NOMO-1 (cell line): Measurements from ENCODE around the gene PRSS57.
A peak's percentile ranks its signal among the peaks of the same experiment; 100 is the strongest.
"Not testable (repeated sequence)": the region's sequence is repeated elsewhere in the genome, so short reads cannot be mapped to it uniquely, and the experiment has no call there.

Experiments
- DNase-seq, 2 experiments: peaks; one replicate each; lab custom pipeline; 2025; ENCODE audit not compliant: unreplicated experiment in 2 of 2; lab: John Stamatoyannopoulos, UW

PRSS57 gene

GRCh38 chr19:676007-676338 lies 19.3 kb downstream of the PRSS57 start:
- no peak for DNase-seq

- no peak for DNase-seq
Measured at GRCh38 chr19:674282-675151, 20.7 kb downstream of the PRSS57 start.

DNA sequence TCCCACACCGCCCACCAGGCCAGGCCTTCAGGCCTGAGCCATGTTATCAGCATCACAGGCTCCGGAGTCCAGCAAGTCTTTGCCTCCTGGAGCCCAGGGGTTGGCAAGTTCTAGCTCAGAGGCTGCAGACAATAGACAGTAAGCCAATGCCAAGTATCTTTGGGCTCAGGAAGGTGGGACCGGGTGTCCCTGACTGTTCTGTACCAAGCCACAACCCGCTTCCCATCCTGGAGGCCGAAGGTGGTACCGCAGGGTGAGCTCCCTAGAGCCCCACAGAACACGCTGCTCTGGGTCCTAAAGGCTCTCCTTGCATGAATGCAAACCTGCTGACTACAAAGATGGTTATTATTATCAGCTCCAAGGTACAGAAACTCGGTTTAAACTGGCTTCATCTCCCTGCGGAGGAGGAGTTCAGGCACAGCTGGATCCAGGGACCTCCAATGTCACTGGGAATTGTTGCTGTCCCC lies 24.6 kb downstream of the PRSS57 start:
- no peak for DNase-seq

DNA sequence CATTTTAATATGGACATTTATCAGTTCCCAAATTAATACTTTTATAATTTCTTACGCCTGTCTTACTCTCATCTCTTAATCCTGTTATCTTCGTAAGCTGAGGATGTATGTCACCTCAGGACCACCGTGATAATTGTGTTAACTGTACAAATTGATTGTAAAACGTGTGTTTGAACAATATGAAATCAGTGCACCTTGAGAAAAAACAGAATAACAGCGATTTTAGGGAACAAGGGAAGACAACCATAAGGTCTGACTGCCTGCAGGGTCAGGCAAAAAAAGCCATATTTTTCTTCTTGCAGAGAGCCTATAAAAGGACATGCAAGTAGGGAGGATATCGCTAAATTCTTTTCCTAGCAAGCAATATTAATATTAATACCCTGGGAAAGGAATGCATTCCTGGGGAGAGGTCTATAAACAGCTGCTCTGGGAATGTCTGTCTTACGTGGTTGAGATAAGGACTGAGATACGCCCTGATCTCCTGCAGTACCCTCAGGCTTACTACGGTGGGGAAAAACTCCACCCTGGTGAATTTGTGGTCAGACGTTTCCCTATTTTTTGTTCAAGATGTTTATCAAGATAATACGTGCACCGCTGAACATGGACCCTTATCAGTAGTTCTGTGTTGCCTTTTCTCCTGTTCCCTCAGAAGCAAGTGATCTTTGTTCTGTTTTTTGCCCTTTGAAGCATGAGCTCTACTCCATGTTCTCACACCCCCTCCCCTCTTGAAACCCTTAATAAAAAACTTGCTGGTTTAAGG lies 26.4 kb downstream of the PRSS57 start:
- DNase-seq: not testable (repeated sequence)

DNA sequence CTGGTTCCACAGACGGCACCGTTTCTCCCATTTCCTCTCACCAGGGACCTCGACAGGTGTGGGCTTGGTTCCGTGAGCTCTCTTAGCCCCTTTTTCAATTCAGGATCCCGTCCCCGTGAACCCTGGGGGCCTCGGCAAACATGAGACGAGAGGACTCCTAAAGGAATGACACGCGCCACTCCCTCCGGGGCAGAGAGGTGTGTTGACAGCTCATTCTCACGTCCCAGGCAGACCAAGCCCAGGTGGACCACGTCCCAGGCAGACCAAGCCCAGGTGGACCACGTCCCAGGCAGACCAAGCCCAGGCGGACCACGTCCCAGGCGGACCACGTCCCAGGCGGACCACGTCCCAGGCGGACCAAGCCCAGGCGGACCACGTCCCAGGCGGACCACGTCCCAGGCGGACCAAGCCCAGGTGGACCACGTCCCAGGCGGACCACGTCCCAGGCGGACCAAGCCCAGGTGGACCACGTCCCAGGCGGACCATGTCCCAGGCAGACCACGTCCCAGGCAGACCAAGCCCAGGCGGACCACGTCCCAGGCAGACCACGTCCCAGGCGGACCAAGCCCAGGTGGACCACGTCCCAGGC lies 28.2 kb downstream of the PRSS57 start:
- DNase-seq: not testable (repeated sequence)

DNA sequence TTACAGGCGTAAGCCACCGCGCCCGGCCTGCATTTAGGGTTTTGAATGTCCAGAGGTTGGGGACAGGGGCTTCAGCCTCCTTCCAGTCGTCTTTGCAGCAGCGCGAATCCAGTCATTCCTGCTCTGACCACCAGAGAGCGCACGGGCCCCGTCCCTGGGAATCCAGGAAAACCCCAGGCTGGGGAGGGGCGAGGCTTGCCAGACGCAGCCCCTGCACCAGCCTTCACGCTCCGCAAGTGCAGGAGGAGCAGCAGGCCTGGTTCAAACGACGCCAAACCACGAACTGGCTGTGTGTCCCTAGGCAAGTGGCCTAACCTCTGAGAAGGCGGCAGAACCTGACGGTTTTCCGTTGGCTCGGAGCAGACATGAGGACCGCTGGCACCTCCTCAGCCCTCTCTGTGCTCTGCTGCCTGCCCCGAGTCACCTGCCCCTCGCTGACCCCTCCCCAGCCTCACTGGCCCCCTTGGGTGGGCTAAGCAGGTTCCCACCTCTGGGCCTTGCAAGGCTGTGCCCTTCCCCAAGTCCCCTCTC lies 30.3 kb downstream of the PRSS57 start:
- DNase-seq: peak; percentile 63 to 69

DNA sequence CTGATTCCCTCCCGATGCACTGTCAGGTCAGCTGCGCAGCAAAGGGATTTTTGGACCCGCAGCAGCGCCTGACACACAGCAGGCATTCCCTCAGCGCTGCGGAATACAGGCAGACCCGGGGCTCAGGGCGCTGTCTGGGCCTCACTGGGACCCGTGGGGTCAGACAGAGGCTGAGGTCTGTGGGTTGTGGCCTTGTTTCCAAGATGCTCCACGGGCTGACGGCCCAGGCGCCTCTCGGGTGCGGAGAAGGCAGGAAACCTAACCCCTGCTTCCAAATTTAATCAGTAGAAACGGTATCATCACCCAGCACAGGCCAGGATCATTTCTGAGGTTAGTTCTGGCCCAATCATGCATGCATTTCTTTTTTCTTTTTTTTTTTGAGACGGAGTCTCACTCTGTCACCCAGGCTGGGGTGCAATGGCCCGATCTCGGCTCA lies 31.6 kb downstream of the PRSS57 start:
- DNase-seq: no peak

GRCh38 chr19:662962-663681 lies 32.1 kb downstream of the PRSS57 start, which contains the start of gene RNF126:
RNF126 (minus strand) TSS chr19:663214; CDS start chr19:663121, 93 bp downstream.
- DNase-seq: peak; percentile 84 to 95

DNA sequence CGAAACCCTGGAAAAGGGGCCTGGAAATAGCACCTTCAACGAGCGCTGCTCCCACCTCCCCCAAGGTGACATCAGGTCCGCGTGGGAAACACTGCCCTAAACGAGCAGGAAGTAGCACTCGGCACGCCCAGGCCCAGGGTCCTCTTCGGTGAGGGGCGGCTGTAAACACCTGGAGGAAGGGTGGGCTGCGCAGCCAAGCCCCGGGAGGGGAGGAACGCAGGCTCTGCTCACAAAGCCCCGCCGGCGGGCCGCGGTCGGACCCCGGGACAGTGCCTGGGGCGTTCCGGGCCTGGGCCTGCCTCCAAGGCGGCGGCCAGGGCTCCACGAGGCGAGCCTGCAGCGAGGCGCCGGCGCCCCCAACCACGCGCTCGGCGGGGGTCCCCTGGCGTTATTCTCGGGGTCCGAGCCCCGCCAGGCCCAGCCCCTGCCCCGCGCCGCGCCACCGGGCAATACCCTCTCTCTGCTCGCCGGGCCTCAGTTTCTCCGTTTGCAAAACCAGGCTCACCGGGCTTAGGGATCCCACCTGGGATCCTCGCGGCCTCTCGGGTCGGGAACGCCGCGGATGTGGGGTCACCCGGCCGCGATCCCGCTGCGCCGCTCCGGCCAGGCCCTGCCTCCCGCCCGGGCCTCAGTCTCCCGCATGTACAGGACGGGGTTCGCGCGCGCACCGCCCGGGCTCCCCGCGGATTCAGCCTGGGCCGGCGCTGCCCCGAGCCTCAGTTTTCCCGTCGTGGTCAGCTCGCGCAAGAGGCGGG lies 32.9 kb downstream of the PRSS57 start:
- peak; percentile 59 to 65 for DNase-seq

- peak; percentile 53 to 60 for DNase-seq
Measured at GRCh38 chr19:661427-662196, 33.6 kb downstream of the PRSS57 start.

- no peak for DNase-seq
Measured at GRCh38 chr19:660793-661426, 34.3 kb downstream of the PRSS57 start.

- DNase-seq: no peak
Measured at GRCh38 chr19:658916-659839, 36.1 kb downstream of the PRSS57 start.

GRCh38 chr19:658059-658839 lies 37.0 kb downstream of the PRSS57 start:
- no peak for DNase-seq

GRCh38 chr19:657611-658010 lies 37.6 kb downstream of the PRSS57 start:
- no peak for DNase-seq

GRCh38 chr19:656751-657559 lies 38.3 kb downstream of the PRSS57 start:
- DNase-seq: no peak

- no peak for DNase-seq
Measured at GRCh38 chr19:655691-656090, 39.6 kb downstream of the PRSS57 start.
